RWPE2 (cell line): ENCODE results near the gene GRM4.
A peak's percentile ranks its signal among the peaks of the same experiment; 100 is the strongest.

ENCODE experiments used
- ATAC-seq: fragments of 200-7000 bp; cut with Tn5 transposase; 3 replicates; pipeline ENCODE4 v1.9.1; 2021; ENCODE audit warnings: low read depth
- DNase-seq: peaks from one replicate; pipeline ENCODE4 v3.0.0-alpha.2; 2020; ENCODE audit warnings: low spot score
- H3K27ac ChIP-seq: fragments of 450-650 bp; 2 replicates; pipeline ENCODE4 v1.5.1; 2017; ENCODE audit warnings: mild to moderate bottlenecking; ENCODE audit not compliant: poor library complexity, severe bottlenecking
- H3K27me3 ChIP-seq: fragments of 250-450 bp; sonication (Bioruptor Pico); 2 replicates; pipeline ENCODE4 v1.5.1; 2021; ENCODE audit warnings: mild to moderate bottlenecking, moderate library complexity; ENCODE audit not compliant: insufficient read depth, poor library complexity, severe bottlenecking
- H3K36me3 ChIP-seq: fragments of 250-450 bp; sonication (Bioruptor Pico); 2 replicates; pipeline ENCODE4 v1.5.1; 2020; ENCODE audit warnings: low read depth, mild to moderate bottlenecking, moderate library complexity
- H3K4me1 ChIP-seq: fragments of 250-450 bp; sonication (Bioruptor Pico); 2 replicates; pipeline ENCODE4 v1.5.1; 2021; ENCODE audit warnings: mild to moderate bottlenecking, moderate library complexity; ENCODE audit not compliant: insufficient read depth, poor library complexity, severe bottlenecking
- H3K4me3 ChIP-seq: fragments of 250-450 bp; sonication (Bioruptor Pico); 2 replicates; pipeline ENCODE4 v1.5.1; 2021; ENCODE audit warnings: mild to moderate bottlenecking, moderate library complexity; ENCODE audit not compliant: severe bottlenecking
- H3K9me3 ChIP-seq: fragments of 250-450 bp; sonication (Bioruptor Pico); 2 replicates; pipeline ENCODE4 v1.5.1; 2021; ENCODE audit warnings: mild to moderate bottlenecking, moderate library complexity; ENCODE audit not compliant: severe bottlenecking
- CTCF ChIP-seq: fragments of 450-650 bp; IDR thresholded peaks from one replicate; pipeline ENCODE4 v1.5.1; 2017; ENCODE audit warnings: mild to moderate bottlenecking, moderate library complexity; ENCODE audit not compliant: poor library complexity, severe bottlenecking

The GRM4 gene

DNA sequence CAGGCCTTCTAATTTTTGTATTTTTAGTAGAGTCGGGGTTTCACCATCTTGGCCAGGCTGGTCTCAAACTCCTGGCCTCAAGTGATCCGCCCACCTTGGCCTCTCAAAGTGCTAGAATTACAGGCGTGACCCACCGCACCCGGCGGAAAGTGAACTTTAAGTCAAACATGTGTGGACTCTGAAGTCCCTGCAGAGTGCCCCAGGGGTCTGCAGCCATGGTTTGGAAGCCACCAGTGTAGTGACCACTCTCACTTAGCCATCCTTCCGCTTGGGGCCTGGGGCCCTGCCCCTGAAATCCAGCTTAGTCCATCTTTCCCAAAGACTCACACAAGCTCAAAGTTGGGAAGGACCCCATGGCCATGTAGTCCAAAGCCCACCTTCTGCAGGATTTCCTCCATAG lies 164.5 kb downstream of the GRM4 start:
- no peak for TF ChIP-seq CTCF
- no peak overlapping the region for H3K27ac ChIP-seq
- H3K27me3 ChIP-seq = no peaks in the 10 kb centered on the region
- no peaks in the 10 kb centered on the region for H3K4me1 ChIP-seq
- H3K9me3 ChIP-seq = no peaks in the 10 kb centered on the region
- no peak for ATAC-seq
- H3K4me3 ChIP-seq = no peak overlapping the region
- no peaks in the 10 kb centered on the region for H3K36me3 ChIP-seq
- DNase-seq = no peak

GRCh38 chr6:33980176-33981175 lies 165.4 kb downstream of the GRM4 start:
- Histone ChIP-seq H3K27me3 (no peaks in the 10 kb centered on the region), H3K36me3 (no peaks in the 10 kb centered on the region), H3K4me1 (no peaks in the 10 kb centered on the region), H3K27ac (no peak overlapping the region), H3K4me3 (no peak overlapping the region), H3K9me3 (no peaks in the 10 kb centered on the region)
- ATAC-seq (no peak), DNase-seq (no peak)
- TF ChIP-seq CTCF = no peak

DNA sequence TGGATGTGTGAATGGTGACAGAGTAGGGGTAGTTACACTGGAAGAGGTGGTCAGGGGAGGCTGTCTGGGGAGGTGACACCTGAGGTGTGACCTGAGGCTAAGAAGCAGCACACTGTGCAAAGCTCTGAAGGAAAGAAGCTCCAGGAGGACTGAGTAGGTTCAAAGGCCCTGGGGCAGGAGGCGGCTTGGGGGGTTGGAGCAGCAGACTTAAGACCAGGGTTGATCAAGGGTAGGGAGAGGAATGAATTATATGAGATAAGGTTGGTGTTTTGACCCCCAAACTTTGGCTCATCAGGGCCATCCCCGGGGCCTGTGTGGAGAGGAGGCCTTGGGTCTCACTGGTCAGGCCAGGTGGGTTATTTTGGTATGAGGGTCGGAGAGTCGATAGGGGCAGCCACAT lies 166.1 kb downstream of the GRM4 start:
- DNase-seq (no peak), ATAC-seq (no peak)
- no peak overlapping the region for H3K27ac ChIP-seq
- no peak overlapping the region for H3K4me3 ChIP-seq
- no peaks in the 10 kb centered on the region for H3K36me3 ChIP-seq
- no peak for TF ChIP-seq CTCF
- no peaks in the 10 kb centered on the region for H3K27me3 ChIP-seq
- no peaks in the 10 kb centered on the region for H3K9me3 ChIP-seq
- H3K4me1 ChIP-seq = no peaks in the 10 kb centered on the region

GRCh38 chr6:33978412-33979150 lies 167.3 kb downstream of the GRM4 start:
- Histone ChIP-seq H3K4me1 (no peaks in the 10 kb centered on the region), H3K9me3 (no peaks in the 10 kb centered on the region), H3K36me3 (no peaks in the 10 kb centered on the region), H3K4me3 (no peak overlapping the region), H3K27ac (no peak overlapping the region), H3K27me3 (peaks cover 6% of the 10 kb centered on the region)
- TF ChIP-seq CTCF = no peak
- no peak for ATAC-seq
- peak; percentile 0 for DNase-seq
